HG02852 (cell line): ENCODE measurements around the gene CALCOCO2.

ENCODE experiments used
- ATAC-seq: cut with Tn5 transposase; IDR thresholded peaks from one replicate; pipeline ENCODE4 v1.9.1; 2021; ENCODE audit warnings: mild to moderate bottlenecking, moderate library complexity; ENCODE audit not compliant: unreplicated experiment

CALCOCO2 gene

DNA sequence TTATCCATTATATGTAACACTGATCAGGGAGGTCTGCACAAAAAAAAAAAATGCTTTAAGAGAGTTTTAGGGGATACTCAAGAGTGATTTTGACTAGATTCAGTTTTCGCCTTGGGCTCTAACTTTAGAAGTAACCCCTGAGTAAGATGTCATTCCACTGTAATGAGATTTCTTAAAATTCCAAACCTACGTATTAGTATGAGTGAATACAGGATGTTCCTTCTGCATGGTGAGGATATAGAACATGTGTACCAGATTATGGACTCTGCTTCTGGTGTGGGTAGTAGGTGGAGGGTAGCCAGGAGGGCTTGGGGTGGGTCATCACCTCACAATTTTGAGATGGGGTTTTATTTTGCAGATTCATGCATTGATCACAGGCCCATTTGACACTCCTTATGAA lies 81.6 kb downstream of the CALCOCO2 start:
- no peak for ATAC-seq
